Upper lobe of left lung (tissue), 6 donors: ENCODE results near the gene PWWP2B. TPM values are rescaled to one million over a fixed set of nuclear protein-coding genes. Genes with fewer than 3 reads are reported as not detected.
"Not testable (repeated sequence)": the region's sequence is repeated elsewhere in the genome, so short reads cannot be mapped to it uniquely, and the experiment has no call there.

Experiments
- ATAC-seq, 2 donors: fragments of 200-7000 bp; cut with Tn5 transposase; one replicate each; pipeline ENCODE4 v1.9.1; 2022; ENCODE audit warnings: mild to moderate bottlenecking in 2 of 2, moderate library complexity in 2 of 2; ENCODE audit not compliant: low FRiP score in 2 of 2
- DNase-seq, 2 donors: peaks; one replicate each; pipeline ENCODE4 v3.0.0-alpha.2; 2019 to 2020
- H3K27ac ChIP-seq, 4 donors: fragments of 200-600 bp; sonication (generic); one replicate each; pipeline ENCODE4 v1.5.1; 2016 to 2019
- H3K27me3 ChIP-seq, 4 donors: fragments of 200-600 bp; sonication (generic); one replicate each; pipeline ENCODE4 v1.5.1; 2017 to 2019
- H3K36me3 ChIP-seq, 4 donors: fragments of 200-600 bp; sonication (generic); one replicate each; pipeline ENCODE4 v1.5.1; 2016 to 2019
- H3K4me1 ChIP-seq, 4 donors: fragments of 200-600 bp; sonication (generic); one replicate each; pipeline ENCODE4 v1.5.1; 2018 to 2019
- H3K4me3 ChIP-seq, 4 donors: fragments of 200-600 bp; sonication (generic); one replicate each; pipeline ENCODE4 v1.5.1; 2017 to 2019; ENCODE audit warnings: mild to moderate bottlenecking in 2 of 4, moderate library complexity in 1 of 4
- H3K9me3 ChIP-seq, 4 donors: fragments of 200-600 bp; sonication (generic); one replicate each; pipeline ENCODE4 v1.5.1; 2018 to 2019
- EP300 ChIP-seq, 4 donors: sonication (generic); formaldehyde crosslinking; IDR thresholded peaks; one replicate each; pipeline ENCODE4 v1.5.1; 2017; ENCODE audit warnings: antibody characterized with exemption in 4 of 4, control low read depth in 2 of 4
- POLR2A ChIP-seq, 4 donors: fragments of 450-650 bp; IDR thresholded peaks; one replicate each; pipeline ENCODE4 v1.5.1; 2016 to 2017; ENCODE audit warnings: antibody characterized with exemption in 4 of 4, mild to moderate bottlenecking in 2 of 4
- POLR2AphosphoS5 ChIP-seq, 2 donors: sonication (generic); formaldehyde crosslinking; IDR thresholded peaks; one replicate each; pipeline ENCODE4 v1.5.1; 2017; ENCODE audit warnings: antibody characterized with exemption in 2 of 2
- WGBS, 2 donors: methylation state at CpG; one replicate each; pipeline ENCODE4 v1.1.5; 2017 to 2018; 5-methylcytosine and 5-hydroxymethylcytosine counted together
- total RNA-seq, 6 donors: library from RNA; depleted of rRNA in 4 of 6; stranded (reverse); fragments of >200 nt in 4 of 6; gene quantifications; one replicate each; pipeline versions ENCODE4 v1.1.0 to v1.2.1, GENCODE V29; 2016 to 2021
- TF ChIP-seq, protein P1 (sequence below), 6 experiments: fragments of 450-650 bp in 4 of 6; fragments of 200-600 bp in 2 of 6; sonication (generic) in 2 of 6; IDR thresholded peaks; one replicate each; pipeline ENCODE4 v1.5.1; 2016 to 2019; ENCODE audit warnings: antibody characterized with exemption in 6 of 6
- donor health status: DM: no; HTN: no; CAD: no; lungs with moderate emphysema.
- donor health status: DM: no; HTN: yes; CAD: no; lungs with severe emphysema.

Gene PWWP2B
- total RNA-seq, 6 donors from 2014 or later = 20.2 to 54.4 (median 32.9) TPM

DNA sequence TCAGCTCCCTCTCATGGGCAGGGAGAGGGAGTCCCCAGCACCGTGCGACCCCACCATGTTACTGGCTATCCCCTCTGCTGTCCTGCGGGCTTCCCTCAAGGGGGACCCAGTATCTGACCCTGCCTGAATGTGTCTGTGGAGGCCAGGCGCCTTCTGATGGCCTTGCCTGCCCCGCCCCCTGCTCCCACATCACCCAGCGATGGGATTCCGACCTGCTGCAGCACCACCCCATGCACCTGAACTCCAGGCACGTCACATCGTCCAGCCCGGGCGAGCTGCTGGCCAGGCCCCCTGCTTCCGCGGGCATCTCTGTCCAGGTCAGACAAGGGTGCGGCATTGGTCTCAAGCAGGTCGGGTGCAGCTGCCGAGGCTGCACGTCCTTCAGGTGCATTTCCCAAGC lies 46.1 kb upstream of the PWWP2B start:
- Histone ChIP-seq H3K36me3 (peaks cover 0 to 37% (median 11%) of the 10 kb centered on the region in 4 donors), H3K4me3 (no peak overlapping the region), H3K9me3 (no peaks in the 10 kb centered on the region), H3K27me3 (no peaks in the 10 kb centered on the region), H3K4me1 (no peaks in the 10 kb centered on the region), H3K27ac (no peak overlapping the region)
- no peak for TF ChIP-seq EP300 (IDR thresholded peaks at IDR 0.05)
- no peak for TF ChIP-seq POLR2A (IDR thresholded peaks at IDR 0.05)
- TF ChIP-seq, protein P1, sequence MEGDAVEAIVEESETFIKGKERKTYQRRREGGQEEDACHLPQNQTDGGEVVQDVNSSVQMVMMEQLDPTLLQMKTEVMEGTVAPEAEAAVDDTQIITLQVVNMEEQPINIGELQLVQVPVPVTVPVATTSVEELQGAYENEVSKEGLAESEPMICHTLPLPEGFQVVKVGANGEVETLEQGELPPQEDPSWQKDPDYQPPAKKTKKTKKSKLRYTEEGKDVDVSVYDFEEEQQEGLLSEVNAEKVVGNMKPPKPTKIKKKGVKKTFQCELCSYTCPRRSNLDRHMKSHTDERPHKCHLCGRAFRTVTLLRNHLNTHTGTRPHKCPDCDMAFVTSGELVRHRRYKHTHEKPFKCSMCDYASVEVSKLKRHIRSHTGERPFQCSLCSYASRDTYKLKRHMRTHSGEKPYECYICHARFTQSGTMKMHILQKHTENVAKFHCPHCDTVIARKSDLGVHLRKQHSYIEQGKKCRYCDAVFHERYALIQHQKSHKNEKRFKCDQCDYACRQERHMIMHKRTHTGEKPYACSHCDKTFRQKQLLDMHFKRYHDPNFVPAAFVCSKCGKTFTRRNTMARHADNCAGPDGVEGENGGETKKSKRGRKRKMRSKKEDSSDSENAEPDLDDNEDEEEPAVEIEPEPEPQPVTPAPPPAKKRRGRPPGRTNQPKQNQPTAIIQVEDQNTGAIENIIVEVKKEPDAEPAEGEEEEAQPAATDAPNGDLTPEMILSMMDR (IDR thresholded peaks at IDR 0.05) = no peak
- no peak for TF ChIP-seq POLR2AphosphoS5 (IDR thresholded peaks at IDR 0.05)
- no peak for DNase-seq
- no peak for ATAC-seq
- 90 to 97% methylated on average over 2 to 17 of the region's 17 CpGs for WGBS, 2 donors

DNA sequence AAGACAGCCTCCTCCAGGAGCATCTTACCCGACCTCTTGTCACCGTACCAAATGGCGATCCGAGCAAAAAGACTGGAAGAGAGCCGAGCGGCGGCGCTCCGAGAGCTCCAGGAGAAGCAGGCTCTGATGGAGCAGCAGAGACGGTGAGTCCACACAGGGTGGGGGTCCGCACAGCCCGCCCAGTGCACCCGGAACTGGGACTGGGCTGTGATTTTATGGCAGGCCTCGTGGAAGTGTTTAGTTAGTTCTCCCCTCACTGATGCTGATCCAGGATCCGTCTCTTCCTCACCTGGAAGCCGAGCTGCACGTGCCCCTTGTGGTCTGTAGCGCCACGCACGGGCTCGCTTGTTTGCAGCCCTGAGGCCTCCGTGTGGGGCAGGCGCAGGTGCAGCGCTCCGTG lies 45.4 kb upstream of the PWWP2B start:
- Histone ChIP-seq H3K36me3 (peaks cover 0 to 37% (median 11%) of the 10 kb centered on the region in 4 donors), H3K4me3 (no peak overlapping the region), H3K4me1 (no peaks in the 10 kb centered on the region), H3K27me3 (no peaks in the 10 kb centered on the region), H3K27ac (no peak overlapping the region), H3K9me3 (no peaks in the 10 kb centered on the region)
- WGBS, 2 donors = 94 to 95% methylated on average over 22 to 25 of the region's 25 CpGs
- TF ChIP-seq, protein P1 (IDR thresholded peaks at IDR 0.05) = no peak
- TF ChIP-seq POLR2A (IDR thresholded peaks at IDR 0.05) (no peak), POLR2AphosphoS5 (IDR thresholded peaks at IDR 0.05) (no peak), EP300 (IDR thresholded peaks at IDR 0.05) (no peak)
- ATAC-seq (no peak), DNase-seq (no peak)

DNA sequence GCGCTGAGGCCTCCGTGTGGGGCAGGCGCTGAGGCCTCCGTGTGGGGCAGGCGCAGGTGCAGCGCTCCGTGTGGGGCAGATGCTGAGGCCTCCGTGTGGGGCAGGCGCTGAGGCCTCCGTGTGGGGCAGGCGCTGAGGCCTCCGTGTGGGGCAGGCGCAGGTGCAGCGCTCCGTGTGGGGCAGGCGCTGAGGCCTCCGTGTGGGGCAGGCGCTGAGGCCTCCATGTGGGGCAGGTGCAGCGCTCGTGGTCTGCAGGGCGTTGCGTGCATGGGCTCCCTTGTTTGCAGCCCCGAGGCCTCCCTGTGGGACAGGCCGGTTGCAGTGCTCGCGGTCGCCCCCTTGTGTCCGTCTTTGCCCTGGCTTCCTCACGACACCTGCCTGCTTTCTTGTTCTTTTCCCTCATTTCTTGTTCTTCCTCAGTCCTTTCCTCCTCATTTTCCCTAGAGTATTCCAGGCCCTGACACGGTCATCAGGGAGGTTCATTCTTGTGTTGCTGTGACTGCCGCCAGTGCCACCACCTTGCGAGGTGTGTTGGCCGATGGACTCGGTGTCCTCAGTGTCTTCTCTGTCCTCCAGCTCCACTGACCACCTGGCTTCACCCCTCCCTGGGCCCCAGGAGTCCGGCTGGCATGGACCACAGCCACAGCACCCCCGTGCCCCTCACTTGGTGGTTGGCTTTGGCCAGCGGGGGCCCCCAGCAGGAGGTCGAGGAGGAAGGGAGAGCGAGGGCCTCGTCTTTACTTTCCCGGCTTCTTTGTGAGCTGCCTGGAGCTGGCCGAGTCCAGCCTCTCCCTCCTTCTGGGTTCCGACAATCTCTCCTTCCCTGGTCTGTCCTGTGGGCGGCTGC lies 44.3 kb upstream of the PWWP2B start:
- TF ChIP-seq, protein P1 (IDR thresholded peaks at IDR 0.05) = peak; percentile 59 to 84 (median 76)
- H3K27ac ChIP-seq, H3K4me3 ChIP-seq, H3K9me3 ChIP-seq, H3K4me1 ChIP-seq, H3K27me3 ChIP-seq: not testable (repeated sequence)
- WGBS, 2 donors = 51 to 53% methylated on average over 26 to 30 of the region's 44 CpGs
- DNase-seq = peak; percentile 69 to 90
- peaks cover 0 to 42% (median 11%) of the 10 kb centered on the region in 4 donors for H3K36me3 ChIP-seq
- ATAC-seq = peak in 1 of 2 donors; percentile 64

DNA sequence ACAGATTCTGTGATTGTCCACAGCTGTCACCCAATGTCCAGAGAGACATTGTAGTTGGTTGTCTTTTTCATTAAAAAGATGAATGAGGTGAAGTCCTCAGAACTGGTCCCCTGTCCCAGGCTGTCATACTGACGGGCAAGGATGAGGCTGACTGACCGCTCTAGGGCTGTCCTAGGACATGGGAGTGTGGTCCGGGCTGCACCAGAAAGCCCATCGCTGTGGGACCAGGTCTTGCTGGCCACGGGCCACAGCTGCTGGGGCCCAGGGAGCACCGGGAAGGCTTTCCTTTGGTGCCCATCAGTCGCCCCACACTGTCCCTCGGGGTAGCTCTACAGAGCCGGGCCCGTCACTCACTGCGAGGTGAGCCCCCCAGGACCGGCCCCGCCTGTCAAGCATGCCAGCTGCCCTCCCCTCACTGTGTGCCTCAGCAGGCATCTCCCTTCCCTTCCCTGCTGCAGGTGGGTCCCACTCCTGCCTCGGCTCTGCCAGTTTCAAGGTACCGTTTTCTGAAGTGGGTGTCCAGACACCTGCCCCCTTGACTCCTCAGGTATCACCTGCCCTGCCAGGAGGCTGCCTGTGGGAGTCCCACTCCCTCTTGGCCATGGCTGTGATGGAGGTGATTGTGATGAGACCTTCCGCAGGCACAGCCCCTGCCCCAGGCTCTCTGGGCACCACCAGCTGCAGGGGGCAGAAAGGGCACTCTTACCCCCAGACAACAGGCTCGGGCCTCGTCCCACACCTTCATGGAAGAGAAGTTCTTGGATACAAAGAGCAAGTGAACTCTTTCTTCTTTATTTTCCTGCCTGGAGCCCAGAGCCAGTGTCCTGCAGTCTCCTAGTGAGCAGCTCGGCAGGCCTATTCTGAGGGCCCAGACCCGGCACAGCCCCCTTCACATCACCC lies 43.3 kb upstream of the PWWP2B start:
- H3K27ac ChIP-seq = no peak overlapping the region
- peaks cover 0 to 33% (median 8%) of the 10 kb centered on the region in 4 donors for H3K36me3 ChIP-seq
- H3K27me3 ChIP-seq = no peaks in the 10 kb centered on the region
- DNase-seq = peak in 1 of 2 donors; percentile 17
- no peaks in the 10 kb centered on the region for H3K9me3 ChIP-seq
- WGBS, 2 donors = 80 to 94% methylated on average over 6 to 19 of the region's 20 CpGs
- no peaks in the 10 kb centered on the region for H3K4me1 ChIP-seq
- TF ChIP-seq EP300 (IDR thresholded peaks at IDR 0.05) (no peak), POLR2AphosphoS5 (IDR thresholded peaks at IDR 0.05) (no peak), POLR2A (IDR thresholded peaks at IDR 0.05) (no peak)
- peak in 1 of 2 donors; percentile 7 for ATAC-seq
- H3K4me3 ChIP-seq = no peak overlapping the region
